Measurements from ENCODE around the gene CDH13.

The CDH13 gene

DNA sequence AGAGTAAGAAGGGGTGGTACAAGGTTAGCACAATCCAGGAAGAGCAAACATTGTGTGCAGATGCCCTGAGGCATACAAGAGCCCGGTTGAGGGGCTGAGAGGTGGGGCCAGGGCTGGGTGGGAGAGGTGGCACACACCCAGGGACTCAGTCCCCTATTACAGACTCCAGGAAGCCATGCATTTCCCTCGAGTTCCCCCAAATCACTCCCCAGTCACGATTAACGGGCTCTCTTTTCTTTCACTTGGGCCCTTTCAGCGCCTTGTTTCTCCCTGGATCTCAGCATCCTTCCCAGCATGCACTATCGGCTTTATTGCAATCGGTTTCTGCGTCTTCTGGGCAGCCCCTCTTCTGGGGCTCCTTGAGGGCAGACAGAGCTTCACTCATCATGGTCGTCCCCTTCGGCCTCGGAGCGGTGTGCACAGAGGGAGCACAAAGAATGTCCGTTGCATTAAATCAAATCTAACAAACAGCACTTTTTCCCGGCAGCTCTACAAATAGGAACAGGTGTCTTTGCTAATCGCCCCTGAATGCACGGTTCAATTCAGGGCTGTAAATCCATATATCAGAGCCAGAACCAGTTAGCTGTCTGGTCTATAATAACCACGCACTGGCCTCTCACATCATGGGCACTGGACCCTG lies 996.4 kb downstream of the CDH13 start:
- no peak overlapping the region for H3K4me3 ChIP-seq (ENCODE audit: low read depth, low read length)
- TF ChIP-seq, protein P1, sequence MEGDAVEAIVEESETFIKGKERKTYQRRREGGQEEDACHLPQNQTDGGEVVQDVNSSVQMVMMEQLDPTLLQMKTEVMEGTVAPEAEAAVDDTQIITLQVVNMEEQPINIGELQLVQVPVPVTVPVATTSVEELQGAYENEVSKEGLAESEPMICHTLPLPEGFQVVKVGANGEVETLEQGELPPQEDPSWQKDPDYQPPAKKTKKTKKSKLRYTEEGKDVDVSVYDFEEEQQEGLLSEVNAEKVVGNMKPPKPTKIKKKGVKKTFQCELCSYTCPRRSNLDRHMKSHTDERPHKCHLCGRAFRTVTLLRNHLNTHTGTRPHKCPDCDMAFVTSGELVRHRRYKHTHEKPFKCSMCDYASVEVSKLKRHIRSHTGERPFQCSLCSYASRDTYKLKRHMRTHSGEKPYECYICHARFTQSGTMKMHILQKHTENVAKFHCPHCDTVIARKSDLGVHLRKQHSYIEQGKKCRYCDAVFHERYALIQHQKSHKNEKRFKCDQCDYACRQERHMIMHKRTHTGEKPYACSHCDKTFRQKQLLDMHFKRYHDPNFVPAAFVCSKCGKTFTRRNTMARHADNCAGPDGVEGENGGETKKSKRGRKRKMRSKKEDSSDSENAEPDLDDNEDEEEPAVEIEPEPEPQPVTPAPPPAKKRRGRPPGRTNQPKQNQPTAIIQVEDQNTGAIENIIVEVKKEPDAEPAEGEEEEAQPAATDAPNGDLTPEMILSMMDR (IDR thresholded peaks at IDR 0.05; ENCODE audit: low read depth, low read length), result no peak

DNA sequence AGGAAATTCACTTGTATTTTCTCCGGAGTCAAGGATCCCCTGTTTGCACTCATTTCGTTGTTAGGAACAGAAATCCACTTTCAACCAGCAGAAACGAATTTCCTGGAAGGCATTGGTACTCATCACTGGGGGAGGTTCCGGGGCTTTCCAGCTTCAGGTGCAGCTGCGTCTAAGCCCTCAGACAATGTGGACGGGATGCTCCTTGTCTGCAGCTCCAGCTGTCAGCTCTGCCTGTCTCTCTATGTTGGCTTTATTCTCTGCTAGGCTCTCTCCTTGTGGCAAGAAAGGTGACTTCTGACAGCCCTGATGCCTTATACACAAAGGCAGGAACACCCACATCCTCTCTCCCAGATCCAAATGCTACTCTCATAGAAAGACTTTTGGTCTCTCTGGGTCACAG lies 997.1 kb downstream of the CDH13 start:
- TF ChIP-seq, protein P1 (IDR thresholded peaks at IDR 0.05; ENCODE audit: low read depth, low read length), result no peak
- no peak overlapping the region for H3K4me3 ChIP-seq (ENCODE audit: low read depth, low read length)

DNA sequence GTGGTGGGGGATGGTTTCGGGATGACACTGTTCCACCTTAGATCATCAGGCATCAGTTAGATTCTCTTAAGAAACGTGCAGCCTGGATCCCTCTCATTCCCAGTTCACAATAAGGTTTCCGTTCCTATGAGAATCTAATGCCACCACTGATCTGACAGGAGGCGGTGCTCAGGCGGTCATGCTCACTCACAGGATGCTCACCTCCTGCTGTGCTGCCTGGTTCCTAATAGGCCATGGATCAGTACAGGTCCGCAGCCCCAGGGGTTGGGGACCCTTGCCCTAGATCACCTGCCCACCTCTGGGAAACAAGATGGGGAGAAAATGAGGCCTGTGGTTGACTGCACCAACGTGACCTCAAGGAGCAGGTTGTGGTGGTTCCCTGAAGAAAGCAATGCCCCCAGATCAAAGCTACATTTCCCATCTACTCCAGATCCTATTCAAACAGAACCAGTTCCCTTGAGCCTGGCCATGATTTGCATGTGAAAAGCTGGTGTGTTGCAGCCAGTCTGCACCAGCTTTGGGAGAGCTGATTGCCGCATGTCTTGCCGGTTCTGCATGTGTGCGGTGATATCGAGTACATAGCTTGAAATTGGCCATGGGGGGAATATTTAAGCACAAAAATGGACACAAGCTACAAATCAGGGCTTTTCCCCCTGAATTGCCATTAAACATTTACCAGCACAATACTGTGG lies 997.8 kb downstream of the CDH13 start:
- H3K4me3 ChIP-seq (ENCODE audit: low read depth, low read length), result no peak overlapping the region
- TF ChIP-seq, protein P1 (IDR thresholded peaks at IDR 0.05; ENCODE audit: low read depth, low read length), result no peak

DNA sequence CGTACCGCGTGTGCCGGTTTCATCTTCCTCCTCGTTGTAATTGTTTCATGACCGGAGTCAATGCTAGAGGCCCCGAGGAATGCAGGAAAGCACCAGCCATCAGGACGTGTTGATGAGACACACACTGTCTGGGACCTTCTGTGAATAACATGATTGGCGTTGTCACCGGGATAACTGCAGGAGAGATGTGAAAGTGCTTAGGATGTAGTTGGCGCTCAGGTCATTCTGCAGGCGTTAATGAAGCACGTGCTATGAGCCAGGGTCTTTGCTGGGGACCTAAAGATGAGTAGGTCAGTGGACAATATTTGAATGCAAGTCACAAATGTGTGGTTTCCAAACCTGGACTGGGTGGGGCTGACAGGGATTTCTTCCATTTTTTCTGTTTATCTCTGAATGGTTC lies 999.4 kb downstream of the CDH13 start:
- no peak overlapping the region for H3K4me3 ChIP-seq (ENCODE audit: low read depth, low read length)
- TF ChIP-seq, protein P1 (IDR thresholded peaks at IDR 0.05; ENCODE audit: low read depth, low read length), result no peak

DNA sequence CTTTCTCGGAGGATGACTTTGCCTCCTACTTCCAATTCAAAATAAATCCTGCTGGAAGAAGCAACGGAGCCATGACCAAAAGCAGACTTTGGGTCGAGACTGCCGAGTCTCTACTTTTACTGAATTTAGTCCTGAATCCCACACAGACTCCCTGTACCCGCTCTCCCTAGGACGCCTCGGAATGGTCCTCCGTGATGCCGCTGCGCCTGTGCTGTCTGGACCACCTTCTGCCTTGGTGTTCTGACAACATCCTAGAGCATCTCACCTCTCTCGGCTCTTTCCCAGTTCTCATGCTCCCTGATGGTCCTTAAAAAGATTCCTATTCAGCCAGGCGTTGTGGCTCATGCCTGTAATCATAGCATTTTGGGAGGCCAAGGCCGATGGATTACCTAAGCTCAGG lies 999.9 kb downstream of the CDH13 start:
- TF ChIP-seq, protein P1 (IDR thresholded peaks at IDR 0.05; ENCODE audit: low read depth, low read length), result no peak
- H3K4me3 ChIP-seq (ENCODE audit: low read depth, low read length), result no peak overlapping the region

DNA sequence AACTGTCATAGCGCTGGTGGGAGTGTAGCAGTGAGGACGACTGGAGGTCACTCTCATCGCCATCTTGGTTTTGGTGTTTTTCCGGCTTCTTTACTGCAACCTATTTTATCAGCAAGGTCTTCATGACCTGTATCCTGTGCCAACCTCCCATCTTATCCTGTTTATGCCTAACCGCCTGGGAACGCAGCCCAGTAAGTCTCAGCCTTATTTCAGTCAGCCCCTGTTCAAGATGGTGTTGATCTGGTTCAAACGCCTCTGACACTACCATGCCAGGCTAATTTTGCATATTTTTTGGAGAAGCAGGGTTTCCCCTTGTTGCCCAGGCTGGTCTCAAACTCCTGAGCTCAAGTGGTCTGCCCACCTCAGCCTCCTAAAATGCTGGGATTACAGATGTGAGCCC lies 1001.2 kb downstream of the CDH13 start:
- H3K4me3 ChIP-seq (ENCODE audit: low read depth, low read length), result no peak overlapping the region
- TF ChIP-seq, protein P1 (IDR thresholded peaks at IDR 0.05; ENCODE audit: low read depth, low read length), result no peak

DNA sequence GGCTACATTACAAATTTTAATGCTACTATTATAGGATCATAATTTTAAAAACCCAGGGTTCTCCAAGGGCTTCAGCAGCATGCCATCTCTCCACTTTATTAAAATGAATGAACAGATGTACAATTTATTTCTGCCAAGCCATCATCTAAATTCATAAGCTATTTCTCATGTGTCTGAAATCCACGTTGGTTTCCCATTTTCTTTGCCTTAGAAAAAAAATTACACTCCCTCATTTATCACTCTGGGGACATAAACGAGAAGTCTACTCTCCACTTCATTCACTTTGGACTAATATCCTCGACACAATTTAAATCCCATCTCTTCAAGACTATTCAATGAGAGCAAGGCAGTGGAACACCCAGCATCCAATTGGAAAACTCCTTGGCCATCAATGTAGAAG lies 1002.7 kb downstream of the CDH13 start:
- TF ChIP-seq, protein P1 (IDR thresholded peaks at IDR 0.05; ENCODE audit: low read depth, low read length), result no peak

More for the DNA sequence above, 1002.7 kb downstream of the CDH13 start:
- no peak overlapping the region for H3K4me3 ChIP-seq (ENCODE audit: low read depth, low read length)
